GM19025 (cell line): ENCODE measurements around the gene BRD3OS.

ENCODE experiments used
- ATAC-seq: cut with Tn5 transposase; IDR thresholded peaks from one replicate; pipeline ENCODE4 v1.9.1; 2021; ENCODE audit warnings: mild to moderate bottlenecking, low read depth, moderate library complexity; ENCODE audit not compliant: unreplicated experiment

Gene BRD3OS

DNA sequence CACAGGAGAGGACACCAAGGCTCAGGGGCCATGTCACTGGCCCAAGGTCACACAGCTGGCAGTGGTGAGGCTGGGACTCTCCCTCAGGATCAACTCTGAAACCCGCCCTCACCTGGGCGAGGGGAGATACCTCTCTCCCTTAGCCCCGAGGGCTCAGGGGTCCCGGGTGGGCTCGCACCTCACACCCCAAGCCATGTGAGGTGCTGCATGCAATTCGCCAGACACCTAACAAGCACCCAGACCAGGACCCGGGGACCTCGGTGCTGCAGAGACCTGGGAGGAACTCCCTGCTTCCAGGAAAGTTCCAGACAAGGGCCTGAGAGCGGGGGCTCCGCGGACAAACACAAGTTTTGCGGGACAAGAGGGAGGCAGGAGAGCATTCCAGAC lies 23.3 kb downstream of the BRD3OS start:
- ATAC-seq, result no peak

DNA sequence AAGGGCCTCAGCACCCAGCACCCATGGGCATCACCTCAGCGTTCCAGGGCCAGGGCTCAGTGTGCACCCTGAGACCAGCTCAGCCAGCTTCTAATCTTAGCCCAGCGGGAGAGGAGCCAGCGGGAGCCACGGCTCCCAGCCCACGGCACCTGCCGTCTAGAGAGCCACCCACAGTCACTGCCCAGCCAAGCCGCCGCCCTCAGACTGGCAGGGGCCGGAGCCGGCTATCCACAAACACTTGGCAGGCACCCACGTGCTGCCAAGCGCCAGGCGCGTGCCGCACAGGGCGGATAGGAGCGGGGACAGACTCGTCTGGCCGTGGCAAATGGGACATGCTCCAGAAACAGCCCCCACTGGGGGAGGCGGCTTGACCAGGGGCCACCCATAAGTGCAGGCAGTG lies 24.0 kb downstream of the BRD3OS start:
- ATAC-seq, result no peak

DNA sequence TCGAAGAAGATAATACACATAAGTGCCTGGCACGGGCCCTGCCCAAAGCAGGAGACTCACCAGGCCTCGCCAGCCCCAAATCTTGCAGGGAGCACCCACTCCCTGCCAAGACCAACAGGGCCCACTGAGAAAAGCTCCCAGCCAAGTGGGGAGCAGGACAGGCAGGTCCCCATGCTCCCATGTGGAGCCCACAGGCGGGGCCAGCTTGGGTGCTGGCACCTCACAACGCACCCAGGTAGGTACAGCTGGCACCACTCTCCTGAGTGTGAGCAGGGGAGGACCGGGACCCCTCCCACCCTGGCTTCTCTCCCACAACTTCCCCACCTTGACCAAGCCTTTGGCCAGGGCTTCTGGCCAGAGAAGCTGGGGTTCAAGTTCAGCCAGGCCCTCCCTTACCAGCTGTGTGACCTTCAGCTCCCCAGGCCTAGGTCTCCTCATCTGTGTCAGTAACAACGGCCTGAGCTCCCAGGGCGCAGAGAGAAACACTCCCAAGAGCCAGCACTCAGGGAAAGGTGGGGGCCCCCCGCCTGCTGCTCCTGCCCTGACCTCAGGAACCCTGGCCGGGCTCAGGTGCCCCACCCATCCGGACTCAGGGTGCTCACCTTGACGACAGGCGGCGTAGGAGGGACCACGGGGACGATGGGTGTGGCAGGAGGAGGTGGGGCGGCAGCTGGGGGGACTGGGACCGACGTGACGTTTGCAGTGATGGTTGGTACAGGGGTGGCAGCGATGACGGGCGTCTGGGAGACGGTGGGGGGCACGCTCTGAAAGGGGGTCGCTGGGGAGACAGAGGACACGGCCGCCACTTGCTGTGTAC lies 24.7 kb downstream of the BRD3OS start:
- no peak for ATAC-seq

GRCh38 chr9:134050726-134051125 lies 25.4 kb downstream of the BRD3OS start:
- no peak for ATAC-seq

DNA sequence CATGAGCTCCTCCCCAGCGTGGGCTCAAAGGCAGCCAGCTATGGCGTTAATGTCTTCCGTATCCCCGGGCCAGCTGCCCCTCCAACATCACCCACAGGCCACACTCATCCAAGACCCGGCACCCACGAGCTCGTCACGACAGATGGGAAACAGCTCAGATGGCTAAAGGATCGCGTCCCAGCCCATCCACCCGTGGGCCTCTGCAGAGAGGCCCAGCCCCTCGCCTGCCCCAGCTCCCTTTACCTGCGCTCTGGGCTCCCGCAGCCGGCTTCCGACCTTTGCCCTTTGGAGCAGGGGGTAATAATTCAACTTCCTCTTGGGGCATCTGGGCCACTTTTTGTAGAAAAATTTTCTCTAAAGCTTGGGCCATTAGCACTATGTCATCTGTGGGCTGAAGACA lies 26.0 kb downstream of the BRD3OS start:
- no peak for ATAC-seq

GRCh38 chr9:134052491-134052890 lies 27.2 kb downstream of the BRD3OS start:
- no peak for ATAC-seq

DNA sequence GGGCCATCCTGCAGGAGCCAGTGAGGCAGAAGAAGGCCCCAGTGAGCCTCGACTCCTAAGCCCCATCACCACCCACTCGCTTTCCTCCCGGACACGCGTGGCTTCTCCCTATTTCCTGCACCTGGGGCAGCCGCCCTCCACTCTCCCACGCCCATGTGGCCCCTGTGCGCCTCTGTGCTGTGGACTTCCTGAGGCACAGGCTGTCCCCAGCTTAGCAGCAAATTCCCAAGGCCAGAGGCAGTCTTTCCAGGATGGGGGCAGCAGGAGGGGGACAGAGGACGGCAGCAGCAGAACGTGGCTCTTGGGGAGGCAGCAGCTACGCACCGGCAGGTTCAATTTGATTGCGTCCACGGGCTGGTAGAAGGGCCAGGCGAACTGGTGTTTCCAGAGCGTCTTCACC lies 27.7 kb downstream of the BRD3OS start:
- no peak for ATAC-seq

DNA sequence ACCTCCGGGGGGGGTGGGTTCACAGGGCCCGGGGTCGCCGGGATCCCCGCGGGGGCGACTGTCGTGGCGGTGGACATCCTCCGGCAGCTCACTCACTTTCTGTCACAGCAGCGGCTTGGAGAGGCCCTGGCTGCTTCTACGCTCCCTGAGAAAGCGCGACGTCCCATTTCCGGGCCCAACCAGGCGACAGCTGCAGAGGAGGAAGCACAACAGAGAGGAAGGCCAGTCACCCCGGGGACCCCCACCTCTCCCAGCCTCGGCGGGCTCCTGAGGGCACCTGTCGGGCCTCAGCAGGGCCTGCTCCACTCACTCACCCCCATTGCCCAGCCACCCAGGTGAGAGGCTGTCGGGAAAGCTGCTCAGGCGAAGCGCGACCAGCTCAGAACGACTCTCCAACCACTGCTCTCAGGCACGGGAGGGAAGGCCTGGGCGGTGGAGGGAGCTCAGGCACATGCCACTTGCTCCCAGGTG lies 28.2 kb downstream of the BRD3OS start:
- no peak for ATAC-seq

- ATAC-seq, result no peak
Observed at GRCh38 chr9:134053941-134054761, 28.9 kb downstream of the BRD3OS start.

DNA sequence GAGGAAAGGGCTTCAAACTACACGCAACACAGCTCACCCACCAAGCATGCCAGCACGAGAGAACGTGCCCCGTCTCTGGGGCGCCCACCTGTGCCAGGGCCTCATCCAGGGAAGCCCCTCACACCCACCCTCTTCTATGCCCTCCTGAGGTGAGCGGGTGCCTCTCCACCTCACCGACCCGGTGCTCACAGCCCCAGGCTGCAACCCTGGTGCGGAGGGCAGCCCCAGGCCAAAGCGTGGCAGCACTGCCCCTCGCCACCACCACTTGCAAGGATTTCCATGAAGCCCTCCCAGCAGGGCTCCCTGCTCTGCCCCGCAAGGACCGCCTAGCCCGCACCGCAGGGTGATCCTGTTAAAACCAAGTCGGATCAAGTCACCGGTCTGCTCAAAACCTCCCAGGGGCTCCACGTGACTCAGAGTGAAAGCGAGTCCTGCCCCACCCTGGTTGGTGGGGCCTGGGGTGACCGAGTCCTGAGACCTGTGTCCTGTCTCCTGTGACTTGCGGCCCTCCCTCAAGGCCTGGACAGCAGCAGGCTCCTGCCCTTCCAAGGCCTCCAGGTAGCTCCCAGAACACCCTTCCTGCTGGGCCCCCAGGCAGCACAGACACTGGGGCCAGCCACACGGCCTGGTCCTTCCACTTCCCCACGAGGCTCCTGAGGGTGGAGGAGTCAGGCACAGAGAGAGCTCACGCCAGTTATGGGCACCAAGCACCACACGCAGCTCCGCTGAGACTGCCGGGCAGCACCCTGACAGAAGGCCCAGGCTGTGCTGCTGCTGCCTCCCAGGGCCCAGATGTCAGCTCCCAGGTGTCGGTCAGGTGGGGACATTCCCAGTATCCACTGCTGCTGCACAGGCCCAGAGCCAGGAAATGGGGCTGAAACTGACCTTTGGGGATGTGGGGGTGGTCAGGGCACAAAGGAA lies 29.9 kb downstream of the BRD3OS start:
- no peak for ATAC-seq

DNA sequence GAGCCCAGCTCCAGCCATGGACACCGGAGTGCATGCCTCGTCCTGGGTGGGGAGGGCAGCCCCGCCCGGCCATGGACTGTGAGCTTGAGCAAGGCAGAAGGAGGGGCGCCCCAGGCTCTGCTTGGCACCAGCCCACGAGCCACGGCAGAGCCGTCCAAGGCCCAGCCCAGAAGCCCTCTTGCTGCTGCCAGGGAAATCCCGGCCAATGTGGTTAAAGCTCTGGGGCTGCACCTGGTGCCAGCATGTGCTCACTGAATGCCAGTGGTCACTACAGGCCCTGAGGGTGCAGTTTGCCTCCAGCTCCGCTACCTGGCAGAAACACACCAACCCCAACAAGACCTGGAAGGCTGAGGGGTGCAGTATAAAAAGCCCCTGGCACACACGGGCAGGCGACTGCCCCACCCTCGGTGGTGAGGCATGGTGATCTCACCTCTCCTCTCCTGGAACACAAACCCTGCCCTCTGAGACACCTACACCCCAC lies 30.7 kb downstream of the BRD3OS start:
- ATAC-seq, result no peak

DNA sequence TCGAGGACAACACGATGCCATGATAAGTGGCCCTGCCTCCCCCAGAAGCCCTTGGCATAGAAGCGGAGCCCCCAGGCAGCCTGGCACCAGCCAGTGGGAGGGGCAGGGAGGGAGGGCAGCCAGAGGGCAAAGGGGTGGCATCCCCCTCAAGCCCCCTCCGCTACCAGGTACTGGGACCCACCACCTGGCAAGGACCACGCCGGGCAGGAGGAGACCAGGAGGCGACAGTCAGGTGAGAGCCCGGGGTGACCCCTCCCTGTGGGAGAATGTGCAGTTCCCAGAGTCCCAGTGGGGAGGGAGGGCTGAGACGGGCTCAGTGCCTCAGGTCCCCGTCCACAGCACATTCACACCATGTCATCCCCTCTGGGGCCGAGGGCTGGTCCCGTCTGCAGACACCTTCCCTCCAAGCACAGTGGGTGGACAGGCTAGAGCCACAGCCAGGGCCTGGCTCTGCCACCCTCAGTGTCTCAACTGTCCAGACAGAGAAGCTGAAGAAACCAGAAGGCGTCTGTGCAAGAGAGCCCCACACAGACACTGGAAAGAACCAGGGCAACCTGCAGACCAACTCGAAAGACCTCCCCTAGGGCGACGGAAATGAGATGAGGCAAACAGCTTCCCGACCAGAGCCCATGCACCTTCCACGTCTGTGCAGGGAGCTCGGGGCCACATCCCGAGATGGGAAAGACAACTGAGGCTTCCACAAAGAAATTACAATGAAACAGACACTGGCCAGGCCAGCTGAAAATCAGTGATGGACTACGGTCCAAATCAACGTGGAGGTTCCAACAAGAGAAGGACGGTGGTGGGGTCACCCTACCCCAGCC lies 31.4 kb downstream of the BRD3OS start:
- ATAC-seq, result no peak

DNA sequence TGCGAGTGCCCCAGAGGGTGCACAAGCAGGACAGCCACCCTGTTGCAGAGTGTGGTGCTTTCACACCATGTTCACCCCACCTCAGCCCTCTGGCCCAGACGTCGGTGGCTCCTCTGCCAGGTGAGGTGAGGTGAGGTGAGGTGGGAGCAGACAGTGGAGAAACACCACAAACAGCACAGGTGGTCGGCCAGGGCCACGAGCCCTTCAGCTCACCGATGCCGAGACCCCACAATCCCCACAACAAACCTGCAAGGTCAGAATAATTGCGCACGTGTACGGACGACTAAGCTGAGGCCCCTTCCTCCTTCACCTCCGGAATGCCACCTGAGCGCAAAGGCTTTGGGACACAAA lies 32.0 kb downstream of the BRD3OS start:
- ATAC-seq, result no peak

GRCh38 chr9:134057751-134058701 lies 32.7 kb downstream of the BRD3OS start:
- no peak for ATAC-seq

DNA sequence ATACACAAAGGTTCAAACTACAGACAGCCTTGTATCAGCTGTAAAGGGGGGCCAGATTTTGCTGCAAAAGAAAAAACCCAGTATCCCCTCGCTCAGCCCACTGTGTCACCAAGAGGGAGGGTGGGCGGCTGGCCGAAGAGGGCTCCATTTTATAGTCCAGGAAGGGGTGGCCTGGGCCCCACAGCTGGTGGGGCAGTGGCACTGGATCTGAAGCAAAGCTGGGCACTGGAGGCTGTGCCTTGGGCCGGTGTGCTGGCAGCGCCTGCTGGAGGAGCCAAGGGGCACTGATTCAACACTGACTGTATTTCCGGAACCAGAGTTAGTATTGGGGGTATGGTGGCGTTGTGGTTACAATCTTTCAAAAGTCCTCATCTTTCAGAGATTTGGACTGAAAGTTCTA lies 33.4 kb downstream of the BRD3OS start:
- no peak for ATAC-seq

GRCh38 chr9:134059188-134059641 lies 33.9 kb downstream of the BRD3OS start:
- no peak for ATAC-seq

DNA sequence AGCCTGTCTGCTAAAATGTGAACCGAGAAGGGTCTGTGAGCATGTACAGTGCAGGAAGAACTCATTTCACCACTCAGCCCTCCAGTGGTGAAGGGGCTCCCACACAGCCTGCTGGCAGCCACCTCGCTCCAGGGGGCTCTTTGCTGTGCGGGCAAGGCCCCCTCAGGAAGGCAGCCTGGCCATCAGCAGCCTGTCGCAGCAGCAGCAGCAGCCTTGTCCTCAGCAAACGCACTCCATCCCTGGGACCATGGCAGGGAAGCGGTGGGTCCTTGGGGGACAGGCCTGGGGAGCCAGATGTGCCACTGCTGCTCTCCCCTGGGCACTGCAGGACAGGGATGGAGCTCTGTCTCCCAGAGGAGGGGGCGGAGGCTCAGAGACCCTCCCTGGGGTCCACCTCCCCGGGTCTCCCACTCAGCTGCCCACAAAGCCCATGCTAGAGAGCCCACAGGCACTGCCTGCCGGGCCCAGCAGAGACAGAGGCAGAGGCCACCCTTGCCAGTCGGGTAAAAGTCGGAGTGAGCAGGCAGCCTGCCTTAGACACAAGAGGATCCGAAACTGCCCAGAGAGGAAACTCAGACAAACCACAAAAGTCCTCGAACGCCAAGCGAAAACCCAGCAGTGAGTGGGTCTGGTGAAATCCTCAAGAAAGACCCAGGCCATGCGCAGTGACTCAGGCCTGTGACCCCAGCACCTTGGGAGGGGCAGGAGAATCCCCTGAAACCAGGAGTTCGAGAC lies 34.5 kb downstream of the BRD3OS start:
- ATAC-seq, result peak; percentile 78

DNA sequence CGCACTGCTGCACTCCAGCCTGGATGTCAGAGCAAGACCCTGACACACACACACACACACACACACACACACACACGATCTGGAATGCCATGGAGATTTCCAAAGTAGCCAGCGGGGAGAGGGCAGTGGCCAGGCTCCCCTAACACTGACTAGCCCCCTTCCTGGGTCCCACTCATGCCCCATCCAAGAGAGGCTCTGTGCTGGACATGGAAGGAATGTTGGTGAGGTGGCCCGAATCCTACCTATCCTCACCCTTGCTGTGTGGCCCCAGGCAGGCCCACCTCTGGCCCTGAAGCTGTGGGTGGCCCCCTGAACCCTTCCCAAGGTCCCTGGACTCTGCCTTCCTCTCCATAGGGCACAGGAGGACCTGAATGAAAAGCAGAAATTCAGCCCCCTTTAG lies 35.3 kb downstream of the BRD3OS start:
- ATAC-seq, result no peak
